Measurements from ENCODE around the gene SLC39A9. TPM values are rescaled to one million over a fixed set of nuclear protein-coding genes. Genes with fewer than 3 reads are reported as not detected.

The SLC39A9 gene
- total and polyA plus RNA-seq, 8 donors: 13.2 to 40.2 (median 28.6) TPM

- DNase-seq: no peak
- Histone ChIP-seq H3K4me3 (no peak overlapping the region), H3K27ac (no peak overlapping the region), H3K27me3 (no peaks in the 10 kb centered on the region), H3K4me1 (no peaks in the 10 kb centered on the region), H3K36me3 (peaks cover 0 to 14% (median 0%) of the 10 kb centered on the region in 3 donors), H3K9me3 (no peaks in the 10 kb centered on the region)
- intact Hi-C loops (cut with DNase I): no loop called here
- TF ChIP-seq, protein P1, sequence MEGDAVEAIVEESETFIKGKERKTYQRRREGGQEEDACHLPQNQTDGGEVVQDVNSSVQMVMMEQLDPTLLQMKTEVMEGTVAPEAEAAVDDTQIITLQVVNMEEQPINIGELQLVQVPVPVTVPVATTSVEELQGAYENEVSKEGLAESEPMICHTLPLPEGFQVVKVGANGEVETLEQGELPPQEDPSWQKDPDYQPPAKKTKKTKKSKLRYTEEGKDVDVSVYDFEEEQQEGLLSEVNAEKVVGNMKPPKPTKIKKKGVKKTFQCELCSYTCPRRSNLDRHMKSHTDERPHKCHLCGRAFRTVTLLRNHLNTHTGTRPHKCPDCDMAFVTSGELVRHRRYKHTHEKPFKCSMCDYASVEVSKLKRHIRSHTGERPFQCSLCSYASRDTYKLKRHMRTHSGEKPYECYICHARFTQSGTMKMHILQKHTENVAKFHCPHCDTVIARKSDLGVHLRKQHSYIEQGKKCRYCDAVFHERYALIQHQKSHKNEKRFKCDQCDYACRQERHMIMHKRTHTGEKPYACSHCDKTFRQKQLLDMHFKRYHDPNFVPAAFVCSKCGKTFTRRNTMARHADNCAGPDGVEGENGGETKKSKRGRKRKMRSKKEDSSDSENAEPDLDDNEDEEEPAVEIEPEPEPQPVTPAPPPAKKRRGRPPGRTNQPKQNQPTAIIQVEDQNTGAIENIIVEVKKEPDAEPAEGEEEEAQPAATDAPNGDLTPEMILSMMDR (IDR thresholded peaks at IDR 0.05): no peak
- FAIRE-seq: no peak
- ATAC-seq: no peak
- 83 to 88% methylated on average over 2 of the region's 2 CpGs for WGBS, 2 donors
Measured at GRCh38 chr14:69424149-69424923, 25.8 kb downstream of the SLC39A9 start.

GRCh38 chr14:69427596-69427995 lies 29.1 kb downstream of the SLC39A9 start:
- TF ChIP-seq, protein P1 (IDR thresholded peaks at IDR 0.05): no peak
- H3K36me3 ChIP-seq: peaks cover 0 to 14% (median 0%) of the 10 kb centered on the region in 3 donors

GRCh38 chr14:69428289-69428998 lies 30.0 kb downstream of the SLC39A9 start:
- DNase-seq (no peak), ATAC-seq (peak in 1 of 4 donors; percentile 20)
- H3K9me3 ChIP-seq: no peaks in the 10 kb centered on the region

More at GRCh38 chr14:69427596-69427995, 29.1 kb downstream of the SLC39A9 start:
- DNase-seq: no peak
- no peak for FAIRE-seq
- Histone ChIP-seq H3K4me3 (no peak overlapping the region), H3K27me3 (no peaks in the 10 kb centered on the region), H3K4me1 (no peaks in the 10 kb centered on the region), H3K9me3 (no peaks in the 10 kb centered on the region), H3K27ac (no peak overlapping the region)
- 97 to 100% methylated on average over 1 of the region's 1 CpG for WGBS, 2 donors
- intact Hi-C loops (cut with DNase I): no loop called here
- no peak for ATAC-seq

DNA sequence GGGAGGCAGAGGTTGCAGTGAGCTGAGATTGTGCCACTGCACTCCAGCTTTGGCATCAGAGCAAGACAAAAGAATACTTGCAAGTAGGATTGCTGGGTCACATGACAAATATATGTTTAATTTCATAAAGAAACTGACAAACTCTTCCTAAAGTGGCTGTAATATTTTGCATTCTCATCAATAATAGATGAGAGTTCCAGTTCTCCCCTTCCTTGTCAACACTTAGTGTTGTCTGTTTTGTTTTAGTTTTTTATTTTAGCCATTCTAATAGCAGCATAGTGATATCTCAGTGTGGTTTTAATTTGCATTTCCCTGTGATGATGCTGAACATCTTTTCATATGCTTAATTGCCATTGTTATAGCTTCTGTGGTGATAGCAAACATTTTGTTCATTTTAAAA lies 31.2 kb downstream of the SLC39A9 start:
- TF ChIP-seq, protein P1 (IDR thresholded peaks at IDR 0.05): no peak
- no peaks in the 10 kb centered on the region for H3K9me3 ChIP-seq
- DNase-seq: no peak
- H3K4me3 ChIP-seq: no peak overlapping the region
- ATAC-seq: no peak
- H3K4me1 ChIP-seq: no peaks in the 10 kb centered on the region
- H3K27ac ChIP-seq: no peak overlapping the region
- no peaks in the 10 kb centered on the region for H3K27me3 ChIP-seq
- H3K36me3 ChIP-seq: peaks cover 0 to 14% (median 0%) of the 10 kb centered on the region in 3 donors
- intact Hi-C loops (cut with DNase I): no loop called here
- FAIRE-seq: no peak

More at GRCh38 chr14:69428289-69428998, 30.0 kb downstream of the SLC39A9 start:
- FAIRE-seq: no peak
- Histone ChIP-seq H3K27ac (no peak overlapping the region), H3K27me3 (no peaks in the 10 kb centered on the region), H3K36me3 (peaks cover 0 to 14% (median 0%) of the 10 kb centered on the region in 3 donors), H3K4me1 (no peaks in the 10 kb centered on the region), H3K4me3 (no peak overlapping the region)
- TF ChIP-seq, protein P1 (IDR thresholded peaks at IDR 0.05): no peak
- WGBS, 2 donors: 95 to 96% methylated on average over 6 of the region's 6 CpGs
- intact Hi-C loops (cut with DNase I): no loop called here

Data from pancreas (tissue), 10 donors.